HepG2 (cell line): ENCODE data around the gene DEPDC1. TPM values are rescaled to one million over a fixed set of nuclear protein-coding genes. Genes with fewer than 3 reads are reported as not detected.

ENCODE experiments used
- ATF3 ChIP-seq: sonication (generic); formaldehyde crosslinking; IDR thresholded peaks from 2 replicates; pipeline ENCODE4 v1.4.0; 2020; ENCODE audit warnings: missing genetic modification reagents
- DPF2 ChIP-seq: sonication (generic); formaldehyde crosslinking; IDR thresholded peaks from 2 replicates; pipeline ENCODE4 v1.4.0; 2020; ENCODE audit warnings: mild to moderate bottlenecking, low read depth, missing genetic modification reagents, borderline replicate concordance
- E2F2 ChIP-seq: sonication (generic); formaldehyde crosslinking; IDR thresholded peaks from 2 replicates; pipeline ENCODE4 v1.4.0; 2020; ENCODE audit warnings: missing genetic modification reagents, borderline replicate concordance
- E2F5 ChIP-seq: sonication (generic); formaldehyde crosslinking; conservative IDR thresholded peaks from 2 replicates; pipeline ENCODE4 v1.4.0; 2020; ENCODE audit warnings: missing genetic modification reagents
- GPN1 ChIP-seq: sonication (generic); formaldehyde crosslinking; IDR thresholded peaks from 2 replicates; pipeline ENCODE4 v1.5.1; 2020; ENCODE audit warnings: missing genetic modification reagents, borderline replicate concordance
- KDM5B ChIP-seq: sonication (generic); formaldehyde crosslinking; IDR thresholded peaks from 2 replicates; pipeline ENCODE4 v1.4.0; 2020; ENCODE audit warnings: missing genetic modification reagents, mild to moderate bottlenecking, borderline replicate concordance
- MAX ChIP-seq: IDR thresholded peaks from 2 replicates; pipeline ENCODE4 v1.6.1; 2012; ENCODE audit warnings: inconsistent platforms
- MED1 ChIP-seq: sonication (generic); formaldehyde crosslinking; IDR thresholded peaks from 2 replicates; pipeline ENCODE4 v1.4.0; 2020; ENCODE audit warnings: missing genetic modification reagents
- MXD4 ChIP-seq: IDR thresholded peaks from 2 replicates; pipeline ENCODE4 v1.6.1; 2016; ENCODE audit warnings: mild to moderate bottlenecking, missing biosample characterization, missing genetic modification reagents
- RFXANK ChIP-seq: IDR thresholded peaks from 2 replicates; pipeline ENCODE4 v1.6.1; 2016
- SAFB2 ChIP-seq: sonication (generic); formaldehyde crosslinking; IDR thresholded peaks from 2 replicates; pipeline ENCODE4 v1.5.1; 2020; ENCODE audit warnings: missing genetic modification reagents, low read depth, mild to moderate bottlenecking, borderline replicate concordance
- SCMH1 ChIP-seq: sonication (generic); formaldehyde crosslinking; IDR thresholded peaks from 2 replicates; pipeline ENCODE4 v1.9.0; 2021; ENCODE audit warnings: missing genetic modification reagents, mild to moderate bottlenecking, borderline replicate concordance
- SOX6 ChIP-seq, 2 experiments: fragments of 450-650 bp in 1 of 2; sonication (generic) in 1 of 2; formaldehyde crosslinking in 1 of 2; IDR thresholded peaks; 2 replicates each; pipeline versions ENCODE4 v1.4.0 to v1.6.1; 2017 to 2020; ENCODE audit warnings: antibody characterized with exemption in 1 of 2, mild to moderate bottlenecking in 1 of 2, missing genetic modification reagents in 1 of 2
- STAG1 ChIP-seq: sonication (generic); formaldehyde crosslinking; IDR thresholded peaks from 2 replicates; pipeline ENCODE4 v1.4.0; 2020; ENCODE audit warnings: missing genetic modification reagents
- TARDBP ChIP-seq: sonication (generic); formaldehyde crosslinking; IDR thresholded peaks from 2 replicates; pipeline ENCODE4 v1.8.0; 2022; ENCODE audit warnings: mild to moderate bottlenecking, missing genetic modification reagents
- TBX2 ChIP-seq: sonication (generic); formaldehyde crosslinking; IDR thresholded peaks from 2 replicates; pipeline ENCODE4 v1.5.0; 2020; ENCODE audit warnings: missing genetic modification reagents, mild to moderate bottlenecking, borderline replicate concordance
- THAP11 ChIP-seq: IDR thresholded peaks from 2 replicates; pipeline ENCODE4 v1.6.1; 2016; ENCODE audit warnings: missing biosample characterization, missing genetic modification reagents
- ZBTB39 ChIP-seq: sonication (generic); formaldehyde crosslinking; IDR thresholded peaks from 2 replicates; pipeline ENCODE4 v1.5.0; 2020; ENCODE audit warnings: missing genetic modification reagents
- ZBTB7B ChIP-seq: sonication (generic); formaldehyde crosslinking; IDR thresholded peaks from 2 replicates; pipeline ENCODE4 v1.4.0; 2020; ENCODE audit warnings: missing genetic modification reagents
- ZNF510 ChIP-seq: sonication (generic); formaldehyde crosslinking; IDR thresholded peaks from 2 replicates; pipeline ENCODE4 v1.4.0; 2020; ENCODE audit warnings: low read depth, mild to moderate bottlenecking, missing genetic modification reagents
- ZNF589 ChIP-seq: sonication (generic); formaldehyde crosslinking; conservative IDR thresholded peaks from 2 replicates; pipeline ENCODE4 v1.8.0; 2022; ENCODE audit warnings: mild to moderate bottlenecking, moderate library complexity, missing genetic modification reagents
- ZNF629 ChIP-seq: sonication (generic); formaldehyde crosslinking; conservative IDR thresholded peaks from 2 replicates; pipeline ENCODE4 v1.5.0; 2020; ENCODE audit warnings: missing genetic modification reagents
- ZNF770 ChIP-seq: sonication (generic); formaldehyde crosslinking; IDR thresholded peaks from 2 replicates; pipeline ENCODE4 v1.5.0; 2020; ENCODE audit warnings: mild to moderate bottlenecking, missing genetic modification reagents
- polyA plus RNA-seq, 8 experiments: library from polyadenylated mRNA; depleted of rRNA in 3 of 8; stranded (reverse) in 7 of 8; unstranded in 1 of 8; fragments of >200 nt; fragmentation: Illumina TruSeq in 4 of 8; extraction: Trizol in 4 of 8; gene quantifications; 2 replicates each; pipeline versions ENCODE4 v1.2.1 to v1.2.3, GENCODE V29; 2011 to 2016; ENCODE audit warnings: low read depth in 4 of 8, missing spikeins in 1 of 8, mixed read lengths in 1 of 8; ENCODE audit not compliant: insufficient read depth in 1 of 8
- total RNA-seq, 5 experiments: library from RNA; depleted of rRNA; stranded (reverse); fragments of >200 nt; fragmentation: Illumina TruSeq; extraction: Trizol; gene quantifications; 2 replicates each; pipeline ENCODE4 v1.2.3, GENCODE V29; 2016; ENCODE audit warnings: low read depth in 1 of 5

Gene DEPDC1
- total and polyA plus RNA-seq, 2 of the 13 experiments (the other 11 are each of a cell fraction or from before 2014, with no cell fraction given) = 7.0 to 20.2 TPM

- TF ChIP-seq E2F5 (CRISPR knock-in tag) (peak; percentile 95), RFXANK (CRISPR knock-in tag) (no peak), THAP11 (CRISPR knock-in tag) (peak; percentile 33; the same call in 1 of the 2 replicates), E2F2 (no peak), ZBTB39 (CRISPR knock-in tag) (no peak), DPF2 (CRISPR knock-in tag) (no peak), KDM5B (peak; percentile 71; the same call in 1 of the 2 replicates), ZNF770 (CRISPR knock-in tag) (0 out of 2 replicates have a peak, but pooled peaks have one; percentile 28), SAFB2 (CRISPR knock-in tag) (no peak), MAX (peak; percentile 76), STAG1 (no peak), SCMH1 (no peak), MXD4 (CRISPR knock-in tag) (peak; percentile 79), ATF3 (no peak), SOX6 (IDR thresholded peaks at IDR 0.05) (no peak), SOX6 (CRISPR knock-in tag; IDR thresholded peaks at IDR 0.05) (no peak), ZBTB7B (CRISPR knock-in tag) (no peak), TBX2 (CRISPR knock-in tag) (no peak), ZNF629 (CRISPR knock-in tag) (no peak), ZNF510 (no peak), MED1 (no peak), TARDBP (CRISPR knock-in tag) (0 out of 2 replicates have a peak, but pooled peaks have one; percentile 21), ZNF589 (CRISPR knock-in tag) (peak; percentile 51; the same call in 1 of the 2 replicates), GPN1 (CRISPR knock-in tag) (0 out of 2 replicates have a peak, but pooled peaks have one; percentile 70)
Observed at GRCh38 chr1:68496680-68497357, at the start of gene DEPDC1 (continued).
